H1 (cell line): Measurements from ENCODE around the gene DPH5. TPM values are rescaled to one million over a fixed set of nuclear protein-coding genes. Genes with fewer than 3 reads are reported as not detected.

Experiments
- CTCF ChIA-PET: fragments of 300-600 bp; sonication (Branson Sonifier 250); formaldehyde crosslinking; loops from one replicate; lab custom pipeline; 2021; ENCODE audit not compliant: partially characterized antibody; lab: Charles Lee
- POLR2A ChIA-PET: fragments of 300-600 bp; sonication (Branson Sonifier 250); formaldehyde crosslinking; loops from one replicate; lab custom pipeline; 2021; ENCODE audit warnings: inconsistent platforms; ENCODE audit not compliant: partially characterized antibody; lab: Charles Lee
- DNase-seq, 2 experiments: peaks; one replicate each; pipeline versions ENCODE4 v3.0.0 to v3.0.0-alpha.2; 2010 to 2022; ENCODE audit warnings: low spot score in 2 of 2, low read depth in 1 of 2, mixed read lengths in 1 of 2
- FAIRE-seq: peaks from 2 replicates; lab custom pipeline; 2011; peaks lifted over from hg19 to GRCh38; lab: Jason Lieb, UNC
- H2AFZ ChIP-seq: 2 replicates; pipeline ENCODE4 v1.8.1; 2012; ENCODE audit warnings: low read length, inconsistent platforms
- H2AK5ac ChIP-seq: 2 replicates; pipeline ENCODE4 v1.6.1; 2013; ENCODE audit warnings: low read depth, low read length
- H2BK120ac ChIP-seq: replicated peaks from 2 replicates; pipeline ENCODE3; 2013; ENCODE audit warnings: low read depth, low read length, inconsistent platforms
- H2BK12ac ChIP-seq: 2 replicates; pipeline ENCODE4 v1.6.1; 2013; ENCODE audit warnings: low read depth, low read length
- H2BK15ac ChIP-seq: 2 replicates; pipeline ENCODE4 v1.6.1; 2013; ENCODE audit warnings: low read length
- H2BK20ac ChIP-seq: 2 replicates; pipeline ENCODE4 v1.6.1; 2013; ENCODE audit warnings: low read length
- H2BK5ac ChIP-seq: 2 replicates; pipeline ENCODE4 v1.6.1; 2013; ENCODE audit warnings: low read depth, low read length
- H3K14ac ChIP-seq: 2 replicates; pipeline ENCODE4 v1.6.1; 2013; ENCODE audit warnings: inconsistent platforms; ENCODE audit not compliant: insufficient read length
- H3K18ac ChIP-seq: 2 replicates; pipeline ENCODE4 v1.6.1; 2013; ENCODE audit warnings: low read length; ENCODE audit errors: extremely low read depth
- H3K23ac ChIP-seq: 2 replicates; pipeline ENCODE4 v1.6.1; 2013; ENCODE audit warnings: inconsistent platforms; ENCODE audit not compliant: insufficient read length
- H3K23me2 ChIP-seq: 2 replicates; pipeline ENCODE4 v1.6.1; 2013; ENCODE audit warnings: low read depth, low read length
- H3K27ac ChIP-seq: 2 replicates; pipeline ENCODE4 v1.6.1; 2011; ENCODE audit warnings: low read depth, low read length, inconsistent platforms
- H3K27me3 ChIP-seq, 4 experiments: replicated peaks in 1 of 4; 1 replicate in 1 of 4; 2 replicates in 3 of 4; pipeline versions ENCODE4 v1.6.1 to v1.8.1; 2011 to 2013; ENCODE audit warnings: low read length in 3 of 4, mild to moderate bottlenecking in 3 of 4, inconsistent platforms in 2 of 4, mixed read lengths in 2 of 4, moderate library complexity in 1 of 4; ENCODE audit not compliant: control insufficient read depth in 3 of 4, insufficient read depth in 3 of 4; ENCODE audit errors: extremely low read depth in 1 of 4
- H3K36me3 ChIP-seq, 4 experiments: 2 replicates each; pipeline versions ENCODE4 v1.6.1 to v1.8.1; 2011 to 2013; ENCODE audit warnings: mild to moderate bottlenecking in 4 of 4, low read length in 3 of 4, moderate library complexity in 2 of 4, control low read depth in 1 of 4, inconsistent platforms in 1 of 4; ENCODE audit not compliant: insufficient read depth in 4 of 4, control insufficient read depth in 2 of 4
- H3K4ac ChIP-seq: replicated peaks from 2 replicates; pipeline ENCODE3; 2013; ENCODE audit warnings: low read length, low read depth, mixed read lengths, inconsistent platforms; ENCODE audit not compliant: insufficient read length
- H3K4me1 ChIP-seq, 4 experiments: replicated peaks in 1 of 4; 1 replicate in 1 of 4; 2 replicates in 3 of 4; pipeline versions ENCODE4 v1.6.1 to v1.8.1; 2011 to 2013; ENCODE audit warnings: low read length in 3 of 4, inconsistent platforms in 2 of 4, mixed read lengths in 1 of 4; ENCODE audit not compliant: insufficient read depth in 4 of 4, control insufficient read depth in 3 of 4
- H3K4me2 ChIP-seq, 2 experiments: 2 replicates each; pipeline versions ENCODE4 v1.6.1 to v1.8.1; 2011 to 2013; ENCODE audit warnings: low read depth in 2 of 2, low read length in 2 of 2, control low read depth in 1 of 2, inconsistent platforms in 1 of 2, mild to moderate bottlenecking in 1 of 2; ENCODE audit not compliant: insufficient read depth in 1 of 2
- H3K4me3 ChIP-seq, 4 experiments: fragments of 200-600, 300-600 bp in 1 of 4; sonication (generic), shearing (Covaris generic), sonication (Bioruptor Twin) in 1 of 4; 2 replicates each; pipeline versions ENCODE4 v1.5.1 to v1.8.1; 2011 to 2016; ENCODE audit warnings: low read length in 4 of 4, low read depth in 3 of 4, control low read depth in 2 of 4, inconsistent platforms in 2 of 4, mild to moderate bottlenecking in 2 of 4, mixed read lengths in 1 of 4, moderate library complexity in 1 of 4; ENCODE audit not compliant: insufficient read depth in 2 of 4; ENCODE audit errors: extremely low read depth in 1 of 4
- H3K56ac ChIP-seq: replicated peaks from 2 replicates; pipeline ENCODE3; 2013; ENCODE audit warnings: low read depth, mild to moderate bottlenecking, mixed read lengths, low read length, inconsistent platforms; ENCODE audit not compliant: insufficient read length
- H3K79me1 ChIP-seq: 2 replicates; pipeline ENCODE4 v1.6.1; 2013; ENCODE audit warnings: low read depth, low read length, control low read depth
- H3K79me2 ChIP-seq, 2 experiments: 2 replicates each; pipeline versions ENCODE4 v1.6.1 to v1.8.1; 2012 to 2013; ENCODE audit warnings: low read length in 2 of 2, mild to moderate bottlenecking in 2 of 2, inconsistent platforms in 1 of 2; ENCODE audit not compliant: insufficient read depth in 2 of 2, control insufficient read depth in 1 of 2
- H3K9ac ChIP-seq, 4 experiments: replicated peaks in 1 of 4; 1 replicate in 1 of 4; 2 replicates in 3 of 4; pipeline versions ENCODE4 v1.6.1 to v1.8.1; 2011 to 2013; ENCODE audit warnings: low read depth in 3 of 4, low read length in 3 of 4, control low read depth in 2 of 4, mild to moderate bottlenecking in 2 of 4, moderate library complexity in 2 of 4, inconsistent platforms in 1 of 4; ENCODE audit errors: extremely low read depth in 1 of 4
- H3K9me3 ChIP-seq, 2 experiments: 2 replicates each; pipeline versions ENCODE4 v1.6.1 to v1.8.1; 2012 to 2013; ENCODE audit warnings: mild to moderate bottlenecking in 2 of 2, moderate library complexity in 2 of 2, control low read depth in 1 of 2, inconsistent platforms in 1 of 2, low read depth in 1 of 2, low read length in 1 of 2, mixed read lengths in 1 of 2; ENCODE audit not compliant: insufficient read depth in 2 of 2
- H4K20me1 ChIP-seq, 2 experiments: replicated peaks in 1 of 2; 2 replicates each; pipeline versions ENCODE3 to v1.8.1; 2011 to 2013; ENCODE audit warnings: inconsistent platforms in 2 of 2, low read length in 2 of 2, mild to moderate bottlenecking in 1 of 2; ENCODE audit not compliant: insufficient read depth in 2 of 2, control insufficient read depth in 1 of 2
- H4K5ac ChIP-seq: 2 replicates; pipeline ENCODE4 v1.6.1; 2013; ENCODE audit warnings: low read length, low read depth, mixed read lengths, inconsistent platforms; ENCODE audit not compliant: insufficient read length
- H4K8ac ChIP-seq: 2 replicates; pipeline ENCODE4 v1.8.0; 2013; ENCODE audit warnings: mild to moderate bottlenecking, moderate library complexity, low read length, inconsistent platforms; ENCODE audit not compliant: insufficient read depth; ENCODE audit errors: extremely low read depth
- H4K91ac ChIP-seq: replicated peaks from 2 replicates; pipeline ENCODE3; 2013; ENCODE audit warnings: low read length, mixed read lengths, inconsistent platforms; ENCODE audit not compliant: insufficient read length
- BRCA1 ChIP-seq: IDR thresholded peaks from 2 replicates; pipeline ENCODE4 v1.6.1; 2012; ENCODE audit warnings: low read depth, low read length, improper control_type of control experiment
- GTF2F1 ChIP-seq: IDR thresholded peaks from 2 replicates; pipeline ENCODE4 v1.6.1; 2012; ENCODE audit warnings: low read depth, low read length, improper control_type of control experiment, borderline replicate concordance
- KDM1A ChIP-seq: fragments of 200-600, 300-600 bp; sonication (generic); IDR thresholded peaks from 2 replicates; pipeline ENCODE4 v1.7.1; 2016; ENCODE audit warnings: mild to moderate bottlenecking, low read length, borderline replicate concordance
- KDM4A ChIP-seq: IDR thresholded peaks from one replicate; pipeline ENCODE4 v1.7.1; 2012; ENCODE audit warnings: low read depth, mild to moderate bottlenecking, moderate library complexity, low read length, inconsistent platforms; ENCODE audit not compliant: severe bottlenecking
- NANOG ChIP-seq: IDR thresholded peaks from 2 replicates; pipeline ENCODE4 v1.6.1; 2011; ENCODE audit warnings: low read length, low read depth, mild to moderate bottlenecking, inconsistent platforms; ENCODE audit not compliant: insufficient read depth, poor library complexity, severe bottlenecking
- POLR2A ChIP-seq, 2 experiments: IDR thresholded peaks; 1 replicate in 1 of 2; 2 replicates in 1 of 2; pipeline ENCODE4 v1.6.1; 2011; ENCODE audit warnings: low read depth in 2 of 2, low read length in 2 of 2, mild to moderate bottlenecking in 2 of 2; ENCODE audit errors: control extremely low read depth in 1 of 2
- POLR2AphosphoS5 ChIP-seq: IDR thresholded peaks from 2 replicates; pipeline ENCODE4 v1.6.1; 2011; ENCODE audit warnings: low read depth, low read length
- SIRT6 ChIP-seq: IDR thresholded peaks from one replicate; pipeline ENCODE4 v1.7.1; 2012; ENCODE audit warnings: low read length, inconsistent platforms
- SIX5 ChIP-seq: IDR thresholded peaks from 2 replicates; pipeline ENCODE4 v1.6.1; 2011; ENCODE audit warnings: mild to moderate bottlenecking, low read depth, low read length
- SP1 ChIP-seq: IDR thresholded peaks from 2 replicates; pipeline ENCODE4 v1.6.1; 2011; ENCODE audit warnings: low read depth, low read length
- SRF ChIP-seq: IDR thresholded peaks from 2 replicates; pipeline ENCODE4 v1.6.1; 2011; ENCODE audit warnings: mild to moderate bottlenecking, low read depth, low read length, moderate library complexity
- TAF7 ChIP-seq: optimal IDR thresholded peaks from 2 replicates; pipeline ENCODE3; 2011; ENCODE audit warnings: low read depth, mild to moderate bottlenecking, inconsistent platforms, low read length, moderate library complexity, borderline replicate concordance
- TEAD4 ChIP-seq: IDR thresholded peaks from 2 replicates; pipeline ENCODE4 v1.6.1; 2012; ENCODE audit warnings: low read depth, low read length, inconsistent platforms, mixed read lengths
- WGBS, 2 experiments: shearing (Covaris generic) in 1 of 2; methylation state at CpG; one replicate each; pipeline versions ENCODE4 v1.1.6 to v1.1.7; 2013 to 2015; ENCODE audit warnings: low lambda C conversion rate in 2 of 2, mixed read lengths in 2 of 2, inconsistent platforms in 1 of 2, low coverage in 1 of 2, missing lambda C conversion rate in 1 of 2; ENCODE audit not compliant: insufficient replicate concordance in 2 of 2, insufficient coverage in 1 of 2, insufficient read length in 1 of 2; ENCODE audit errors: extremely low coverage in 1 of 2, missing lambda C conversion rate in 1 of 2; 5-methylcytosine and 5-hydroxymethylcytosine counted together
- polyA plus RNA-seq, 7 experiments: library from polyadenylated mRNA; depleted of rRNA in 3 of 7; stranded (reverse) in 5 of 7; unstranded in 2 of 7; fragments of >200 nt in 5 of 7; fragments of 200-250 nt in 2 of 7; gene quantifications; 1 replicate in 5 of 7; 2 replicates in 1 of 7; 4 replicates in 1 of 7; pipeline versions ENCODE4 v1.2.1 to v1.2.3, GENCODE V29; 2011 to 2013; ENCODE audit warnings: missing spikeins in 2 of 7, mixed read lengths in 2 of 7
- total RNA-seq: library from RNA; stranded (reverse); fragmentation: NEBNext Ultra II Directional; extraction: Animal tissue kit (Norgen Biotek cat#: 25700); gene quantifications from 2 replicates; pipeline ENCODE4 v1.2.1, GENCODE V29; 2021

Gene DPH5
- total and polyA plus RNA-seq, 2 of the 8 experiments (the other 6 are each of a cell fraction or from before 2014, with no cell fraction given), result 67.7 to 106 TPM

DNA sequence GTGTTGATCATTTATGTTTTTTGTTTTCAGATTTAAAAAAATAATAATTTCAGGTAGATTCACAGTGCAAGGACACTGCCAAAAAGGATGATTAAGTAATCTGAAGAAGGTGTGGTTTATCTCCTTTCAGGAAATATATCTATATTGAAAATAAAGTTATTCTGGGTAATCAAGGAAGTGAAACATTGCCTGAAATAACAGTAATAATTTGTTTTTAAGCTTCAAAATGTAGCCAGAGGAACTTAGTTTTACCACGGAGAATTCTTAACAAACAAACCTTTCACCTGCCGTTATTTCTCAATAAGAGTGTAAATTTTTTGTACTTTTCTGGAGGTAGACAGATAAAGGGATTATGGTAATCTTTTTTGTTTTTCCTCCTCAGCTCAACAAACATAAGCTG is 2.9 kb upstream of the DPH5 start:
- H2BK120ac ChIP-seq, result no peak overlapping the region
- no peak overlapping the region for H3K18ac ChIP-seq
- H3K4me3 ChIP-seq, result no peak overlapping the region
- H3K4me1 ChIP-seq, result no peaks in the 10 kb centered on the region
- no peak overlapping the region for H3K27ac ChIP-seq
- POLR2A ChIA-PET, result interaction anchor here (0.7 kb wide), 1 partner anchor 216 kb away, joined by 3 read pairs; no protein-coding TSS in a partner anchor
- no peak overlapping the region for H4K8ac ChIP-seq
- H3K36me3 ChIP-seq, result peaks cover 0 to 1% (median 0%) of the 10 kb centered on the region in 4 experiments; a peak in 2 of 8 replicates
- TF ChIP-seq KDM4A, result no peak
- TF ChIP-seq SIRT6, result no peak
- no peak for TF ChIP-seq POLR2AphosphoS5
- TF ChIP-seq GTF2F1, result no peak
- TF ChIP-seq SIX5, result no peak
- TF ChIP-seq TEAD4, result no peak
- TF ChIP-seq POLR2A (IDR thresholded peaks at IDR 0.05; ENCODE audit: control extremely low read depth in 1 of 2, low read depth in 2 of 2, low read length in 2 of 2), result no peak
- no peak for TF ChIP-seq TAF7
- TF ChIP-seq BRCA1, result no peak
- no peak for TF ChIP-seq NANOG
- TF ChIP-seq SP1, result no peak
- no peak for TF ChIP-seq KDM1A
- TF ChIP-seq SRF, result no peak
- CTCF ChIA-PET, result interaction anchor here (1.1 to 1.9 kb wide), 2 partner anchors 260 to 262 kb away, joined by 3 to 5 read pairs; no protein-coding TSS in a partner anchor
- H4K20me1 ChIP-seq, result no peaks in the 10 kb centered on the region
- no peak overlapping the region for H4K91ac ChIP-seq
- no peak overlapping the region for H3K23ac ChIP-seq
- no peak overlapping the region for H2AFZ ChIP-seq
- H2BK20ac ChIP-seq, result no peak overlapping the region
- H3K4ac ChIP-seq, result no peak overlapping the region
- FAIRE-seq (no peak), DNase-seq (no peak)
- WGBS, 2 experiments, result 98% methylated on average over 2 of the region's 2 CpGs; no CpG with 5 or more reads in 1 of the 2 experiments
- H3K23me2 ChIP-seq, result peaks cover 3% of the 10 kb centered on the region
- no peak overlapping the region for H3K4me2 ChIP-seq
- H3K56ac ChIP-seq, result no peak overlapping the region
- no peaks in the 10 kb centered on the region for H3K9me3 ChIP-seq
- H2AK5ac ChIP-seq, result no peak overlapping the region
- no peak overlapping the region for H3K9ac ChIP-seq
- H2BK12ac ChIP-seq, result no peak overlapping the region
- H3K14ac ChIP-seq, result no peak overlapping the region
- H3K79me1 ChIP-seq, result peaks cover 2% of the 10 kb centered on the region
- no peaks in the 10 kb centered on the region for H3K27me3 ChIP-seq
- H3K79me2 ChIP-seq, result peaks cover 3 to 42% of the 10 kb centered on the region in 2 experiments; a peak in 2 of 4 replicates
- H2BK15ac ChIP-seq, result no peak overlapping the region
- H2BK5ac ChIP-seq, result no peak overlapping the region
- H4K5ac ChIP-seq, result no peak overlapping the region
